Measurements from ENCODE around the gene CCDC195. TPM values are rescaled to one million over a fixed set of nuclear protein-coding genes. Genes with fewer than 3 reads are reported as not detected.

The CCDC195 gene
- total RNA-seq, 1 experiment from 2014 or later = not detected

- DNase-seq = no peak
- CTCF ChIA-PET = no interaction called here
- no peak overlapping the region for H3K27ac ChIP-seq
These were observed 25.3 kb downstream of the CCDC195 start for GRCh38 chr2:224690868-224691267.

DNA sequence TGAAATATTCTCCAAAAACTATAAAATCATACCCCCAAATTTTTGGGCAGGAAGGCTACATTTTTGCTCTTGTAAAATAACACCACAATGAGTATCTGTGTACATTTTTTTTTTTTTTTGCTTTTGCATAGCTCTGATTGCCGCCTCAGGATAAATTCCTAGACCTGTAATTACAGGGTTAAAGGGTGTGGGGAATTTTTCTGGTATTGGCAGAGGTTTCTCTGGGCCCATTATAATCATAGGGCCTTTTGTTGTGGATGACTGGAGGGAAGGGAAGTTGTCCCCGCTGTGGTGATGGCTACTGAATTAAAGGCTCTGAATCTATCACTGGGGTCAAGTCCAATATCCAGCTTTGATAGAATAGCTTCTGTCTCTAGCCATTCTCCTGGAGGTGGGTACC lies 26.6 kb downstream of the CCDC195 start:
- POLR2A ChIA-PET (ENCODE audit: unreplicated experiment) = no interaction called here
- no peaks in the 10 kb centered on the region for H4K20me1 ChIP-seq (ENCODE audit: insufficient read depth)
- no peaks in the 10 kb centered on the region for H3K4me1 ChIP-seq (replicated peaks; ENCODE audit: insufficient read depth)
- H3K27ac ChIP-seq = no peak overlapping the region
- H3F3A ChIP-seq (ENCODE audit: insufficient read depth, low read depth) = no peaks in the 10 kb centered on the region
- no peak overlapping the region for H3K4me2 ChIP-seq
- H3K4me3 ChIP-seq = no peak overlapping the region
- DNase-seq = no peak
- H3K27me3 ChIP-seq (ENCODE audit: insufficient read depth, low read depth) = no peaks in the 10 kb centered on the region
- intact Hi-C loops (cut with micrococcal nuclease; ENCODE audit: unreplicated experiment) = no loop called here
- no peaks in the 10 kb centered on the region for H3K36me3 ChIP-seq (ENCODE audit: low read depth)
- TF ChIP-seq EZH2 (IDR thresholded peaks at IDR 0.05; ENCODE audit: low read depth) = no peak
- TF ChIP-seq, protein P1, sequence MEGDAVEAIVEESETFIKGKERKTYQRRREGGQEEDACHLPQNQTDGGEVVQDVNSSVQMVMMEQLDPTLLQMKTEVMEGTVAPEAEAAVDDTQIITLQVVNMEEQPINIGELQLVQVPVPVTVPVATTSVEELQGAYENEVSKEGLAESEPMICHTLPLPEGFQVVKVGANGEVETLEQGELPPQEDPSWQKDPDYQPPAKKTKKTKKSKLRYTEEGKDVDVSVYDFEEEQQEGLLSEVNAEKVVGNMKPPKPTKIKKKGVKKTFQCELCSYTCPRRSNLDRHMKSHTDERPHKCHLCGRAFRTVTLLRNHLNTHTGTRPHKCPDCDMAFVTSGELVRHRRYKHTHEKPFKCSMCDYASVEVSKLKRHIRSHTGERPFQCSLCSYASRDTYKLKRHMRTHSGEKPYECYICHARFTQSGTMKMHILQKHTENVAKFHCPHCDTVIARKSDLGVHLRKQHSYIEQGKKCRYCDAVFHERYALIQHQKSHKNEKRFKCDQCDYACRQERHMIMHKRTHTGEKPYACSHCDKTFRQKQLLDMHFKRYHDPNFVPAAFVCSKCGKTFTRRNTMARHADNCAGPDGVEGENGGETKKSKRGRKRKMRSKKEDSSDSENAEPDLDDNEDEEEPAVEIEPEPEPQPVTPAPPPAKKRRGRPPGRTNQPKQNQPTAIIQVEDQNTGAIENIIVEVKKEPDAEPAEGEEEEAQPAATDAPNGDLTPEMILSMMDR (conservative IDR thresholded peaks at IDR 0.05) = no peak
- no peak overlapping the region for H2AFZ ChIP-seq
- no TSS peak for BruUV-seq (replicated peaks)
- no peaks in the 10 kb centered on the region for H3K9me2 ChIP-seq (ENCODE audit: insufficient read depth)
- no peaks in the 10 kb centered on the region for H3K9me3 ChIP-seq (ENCODE audit: insufficient read depth, low read depth)
- no peaks in the 10 kb centered on the region for H3K79me2 ChIP-seq (ENCODE audit: low read depth)
- CTCF ChIA-PET = no interaction called here

More at GRCh38 chr2:224690868-224691267, 25.3 kb downstream of the CCDC195 start:
- Histone ChIP-seq H3K79me2 (ENCODE audit: low read depth) (no peaks in the 10 kb centered on the region), H4K20me1 (ENCODE audit: insufficient read depth) (no peaks in the 10 kb centered on the region), H3K9me2 (ENCODE audit: insufficient read depth) (no peaks in the 10 kb centered on the region), H3K4me1 (replicated peaks; ENCODE audit: insufficient read depth) (no peaks in the 10 kb centered on the region), H3K27me3 (ENCODE audit: insufficient read depth, low read depth) (no peaks in the 10 kb centered on the region), H2AFZ (no peak overlapping the region), H3K36me3 (ENCODE audit: low read depth) (no peaks in the 10 kb centered on the region), H3K4me3 (no peak overlapping the region), H3F3A (ENCODE audit: insufficient read depth, low read depth) (no peaks in the 10 kb centered on the region), H3K9me3 (ENCODE audit: insufficient read depth, low read depth) (no peaks in the 10 kb centered on the region), H3K4me2 (no peak overlapping the region)
- POLR2A ChIA-PET (ENCODE audit: unreplicated experiment) = no interaction called here
- TF ChIP-seq, protein P1 (conservative IDR thresholded peaks at IDR 0.05) = no peak
- no peak for TF ChIP-seq EZH2 (IDR thresholded peaks at IDR 0.05; ENCODE audit: low read depth)
- BruUV-seq (replicated peaks) = no TSS peak
- intact Hi-C loops (cut with micrococcal nuclease; ENCODE audit: unreplicated experiment) = no loop called here

DNA sequence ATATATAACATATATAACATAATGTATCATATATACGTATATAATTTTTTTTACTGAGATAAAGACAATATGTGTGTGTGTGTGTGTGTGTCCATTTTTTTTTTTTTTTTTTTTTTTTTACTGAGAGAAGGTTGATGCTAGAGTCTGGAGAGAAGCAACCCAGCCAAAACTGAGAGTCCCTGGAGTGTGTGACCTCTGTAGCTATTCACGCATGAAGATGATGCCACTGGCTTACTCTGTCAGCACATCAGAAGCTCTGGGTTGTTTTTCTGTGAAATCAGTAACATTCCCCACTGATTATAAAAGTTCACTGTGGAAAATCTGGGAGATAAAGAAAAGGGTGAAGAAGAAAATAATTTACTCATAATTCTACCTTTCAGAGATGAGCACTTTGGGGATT lies 27.2 kb downstream of the CCDC195 start:
- no peaks in the 10 kb centered on the region for H3K4me1 ChIP-seq (replicated peaks; ENCODE audit: insufficient read depth)
- no peaks in the 10 kb centered on the region for H3F3A ChIP-seq (ENCODE audit: insufficient read depth, low read depth)
- intact Hi-C loops (cut with micrococcal nuclease; ENCODE audit: unreplicated experiment) = no loop called here
- no peaks in the 10 kb centered on the region for H3K36me3 ChIP-seq (ENCODE audit: low read depth)
- no peak overlapping the region for H3K4me3 ChIP-seq
- no peaks in the 10 kb centered on the region for H4K20me1 ChIP-seq (ENCODE audit: insufficient read depth)
- H3K79me2 ChIP-seq (ENCODE audit: low read depth) = no peaks in the 10 kb centered on the region
- TF ChIP-seq, protein P1 (conservative IDR thresholded peaks at IDR 0.05) = no peak
- no peak for TF ChIP-seq EZH2 (IDR thresholded peaks at IDR 0.05; ENCODE audit: low read depth)
- no TSS peak for BruUV-seq (replicated peaks)
- no peak for DNase-seq
- H3K27ac ChIP-seq = no peak overlapping the region
- no peaks in the 10 kb centered on the region for H3K9me3 ChIP-seq (ENCODE audit: insufficient read depth, low read depth)
- POLR2A ChIA-PET (ENCODE audit: unreplicated experiment) = no interaction called here
- CTCF ChIA-PET = no interaction called here
- no peak overlapping the region for H3K4me2 ChIP-seq
- no peak overlapping the region for H2AFZ ChIP-seq
- H3K27me3 ChIP-seq (ENCODE audit: insufficient read depth, low read depth) = no peaks in the 10 kb centered on the region
- no peaks in the 10 kb centered on the region for H3K9me2 ChIP-seq (ENCODE audit: insufficient read depth)
